GM19239 (cell line): Measurements from ENCODE around the gene RBM8A.

Experiments
- DNase-seq: peaks from one replicate; pipeline ENCODE4 v3.0.0; 2011; ENCODE audit warnings: low spot score; ENCODE audit not compliant: insufficient read length
- FAIRE-seq: peaks from 2 replicates; lab custom pipeline; 2011; peaks lifted over from hg19 to GRCh38; lab: Jason Lieb, UNC

Gene RBM8A

DNA sequence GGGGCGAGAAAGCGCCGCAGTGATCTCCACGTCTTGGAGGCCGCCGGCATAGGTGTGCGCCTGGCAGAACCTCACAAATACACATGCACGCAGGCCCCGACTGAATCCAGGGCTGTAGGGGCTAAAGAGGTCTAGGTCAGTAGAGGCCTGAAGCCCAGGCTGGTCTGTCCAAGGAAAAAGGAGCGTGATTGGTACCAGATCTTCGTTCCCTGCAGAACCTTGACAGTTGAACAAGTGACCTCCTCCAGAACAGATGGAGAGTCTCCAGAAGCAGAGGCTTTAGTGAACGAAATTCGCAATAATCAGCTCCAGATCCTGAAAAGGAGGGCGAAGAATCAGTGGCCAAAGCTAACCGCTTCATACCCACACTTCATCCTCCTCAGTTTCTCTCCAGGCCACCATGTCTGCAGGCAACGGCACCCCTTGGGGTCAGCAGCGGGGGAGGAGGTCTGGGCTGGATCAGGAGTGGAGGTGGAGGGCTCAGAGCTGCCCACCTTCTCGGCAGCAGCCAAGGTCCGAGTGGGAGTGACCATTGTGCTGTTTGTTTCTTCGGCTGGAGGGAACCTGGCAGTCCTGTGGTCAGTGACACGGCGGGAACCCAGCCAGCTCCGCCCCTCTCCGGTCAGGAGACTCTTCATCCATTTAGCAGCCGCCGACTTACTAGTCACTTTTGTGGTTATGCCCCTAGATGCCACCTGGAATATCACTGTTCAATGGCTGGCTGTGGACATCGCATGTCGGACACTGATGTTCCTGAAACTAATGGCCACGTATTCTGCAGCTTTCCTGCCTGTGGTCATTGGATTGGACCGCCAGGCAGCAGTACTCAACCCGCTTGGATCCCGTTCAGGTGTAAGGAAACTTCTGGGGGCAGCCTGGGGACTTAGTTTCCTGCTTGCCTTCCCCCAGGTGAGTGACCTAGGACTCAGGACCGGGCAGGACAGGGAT, 8.0 kb downstream of the RBM8A start:
- DNase-seq (no peak), FAIRE-seq (peak; percentile 57)

DNA sequence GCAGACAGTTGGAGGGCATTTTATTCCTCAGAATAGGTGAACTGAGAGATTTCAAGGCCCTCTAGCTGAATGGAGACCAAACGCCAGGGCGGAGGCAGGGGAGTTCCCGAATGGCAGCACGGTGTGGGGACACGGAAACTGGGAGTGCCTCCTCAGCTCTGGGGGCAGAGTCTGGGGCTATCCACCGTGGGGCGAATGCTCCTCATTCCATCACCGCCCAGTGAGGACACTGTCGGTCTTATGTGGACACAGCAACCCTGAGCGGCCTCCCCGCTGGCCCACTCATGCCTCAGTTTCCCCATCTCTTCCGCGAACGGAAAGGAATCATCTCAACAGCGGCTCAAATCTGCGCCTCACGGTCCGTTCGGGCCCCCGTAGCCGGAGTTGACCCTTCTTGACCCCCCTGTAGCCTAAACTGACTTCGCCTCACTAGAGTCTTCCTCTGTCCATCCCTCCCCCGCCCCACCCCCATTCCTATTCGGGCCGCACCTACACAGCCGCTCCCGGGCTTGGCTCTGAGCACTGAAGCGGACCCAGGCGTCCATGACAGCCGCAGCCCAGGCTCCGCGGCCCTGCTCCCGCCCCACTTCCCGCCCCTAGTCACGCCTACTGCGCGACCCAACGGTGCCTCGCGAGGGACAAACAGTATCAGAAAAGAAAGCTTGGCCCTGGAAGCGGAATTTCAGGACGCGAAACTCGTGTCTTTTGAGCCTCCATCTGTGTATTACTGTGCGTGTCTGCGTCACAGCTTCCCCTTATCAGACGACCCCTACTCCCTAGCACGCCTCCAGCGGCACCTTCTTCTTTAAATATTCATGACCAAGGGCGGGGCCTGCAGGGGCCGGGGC, 8.9 kb downstream of the RBM8A start, which contains the start of gene PEX11B:
Gene PEX11B, minus strand, starts transcription at position 574 of the 848 bp plus-strand sequence. Its CDS starts 29 bp downstream, at position 545.
- peak; percentile 86 for FAIRE-seq
- DNase-seq: peak; percentile 67

DNA sequence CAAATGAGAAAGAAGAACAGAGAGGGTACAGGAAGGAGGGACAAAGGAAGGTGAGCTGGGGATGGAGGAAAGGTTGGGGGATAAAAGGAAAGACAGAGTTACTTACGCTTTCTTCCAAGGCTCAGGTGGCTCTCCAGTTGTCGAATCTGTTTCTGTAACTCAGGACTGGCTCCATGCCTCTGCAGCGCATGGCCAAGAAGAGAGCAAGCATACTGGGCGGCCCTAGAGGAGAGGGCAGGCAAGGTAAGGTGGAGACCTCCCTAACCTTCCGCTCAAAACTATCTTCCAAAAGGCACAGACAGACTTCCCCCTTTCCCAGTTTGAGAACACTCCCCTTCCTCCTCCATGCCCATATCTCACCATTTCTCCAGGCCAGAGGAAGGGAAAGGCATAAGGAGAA, 9.7 kb downstream of the RBM8A start:
- no peak for DNase-seq
- FAIRE-seq: peak; percentile 8

DNA sequence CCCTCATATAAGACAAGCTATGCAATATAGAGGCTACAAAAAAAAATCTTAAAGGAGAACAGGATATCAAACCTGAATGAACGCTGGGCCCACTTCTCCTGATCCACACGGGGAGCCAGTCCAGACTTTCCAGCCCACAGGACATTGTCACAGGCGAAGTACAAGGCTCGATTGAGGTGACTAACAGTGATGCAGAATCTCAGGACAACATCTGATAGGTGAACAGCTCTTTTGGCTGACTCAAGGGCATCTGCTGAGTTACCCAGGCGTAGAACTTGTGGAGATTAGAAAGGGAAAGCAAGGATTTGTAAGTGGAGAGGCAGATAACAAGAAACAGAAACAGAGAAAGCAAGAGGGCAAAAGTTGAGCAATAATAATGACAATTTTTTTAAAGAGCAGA, 10.5 kb downstream of the RBM8A start:
- no peak for DNase-seq
- no peak for FAIRE-seq

DNA sequence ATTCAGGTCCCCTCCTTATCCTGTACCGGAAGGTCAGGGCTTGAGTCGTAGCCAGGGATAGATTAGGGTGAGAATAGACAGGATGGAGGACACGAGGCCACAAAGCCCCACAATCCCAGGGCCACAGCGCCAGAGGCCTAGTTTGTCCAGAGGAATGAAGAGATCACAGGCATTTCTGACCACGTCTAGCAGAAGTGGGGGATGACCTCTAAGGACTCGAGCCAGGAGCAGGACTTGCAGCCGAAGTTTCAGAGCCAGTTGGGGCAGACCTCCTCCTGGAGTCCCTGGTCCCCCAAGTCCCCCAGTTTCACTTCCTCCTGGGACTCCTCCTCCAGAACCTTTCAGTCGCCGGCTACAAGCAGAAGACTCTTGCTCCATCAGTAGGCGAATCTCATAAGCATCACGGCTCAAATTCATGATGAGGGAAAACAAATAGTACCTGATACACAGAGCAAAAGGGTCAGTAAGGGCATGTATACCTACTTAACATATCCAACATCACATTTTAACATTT, 15.1 kb downstream of the RBM8A start:
- DNase-seq (no peak), FAIRE-seq (no peak)

DNA sequence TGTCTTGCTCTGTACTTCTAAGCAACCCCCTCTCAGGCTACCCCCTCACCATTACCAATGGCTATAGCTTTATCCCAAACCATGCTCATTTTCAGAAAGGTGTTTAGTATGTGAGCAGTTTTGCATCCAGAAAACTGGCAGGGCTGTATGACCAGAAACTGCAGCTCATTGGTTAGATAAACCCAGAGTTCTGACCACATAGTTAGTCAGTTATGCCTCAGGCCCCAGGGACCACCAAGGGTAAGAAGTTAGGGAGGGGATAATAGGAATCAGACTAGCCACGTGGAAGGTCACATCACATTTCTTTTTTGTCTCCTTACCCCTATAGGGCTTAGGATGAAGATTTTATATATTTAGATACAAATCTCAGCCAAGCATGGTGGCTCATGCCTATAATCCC, 18.6 kb downstream of the RBM8A start:
- FAIRE-seq: no peak
- no peak for DNase-seq

DNA sequence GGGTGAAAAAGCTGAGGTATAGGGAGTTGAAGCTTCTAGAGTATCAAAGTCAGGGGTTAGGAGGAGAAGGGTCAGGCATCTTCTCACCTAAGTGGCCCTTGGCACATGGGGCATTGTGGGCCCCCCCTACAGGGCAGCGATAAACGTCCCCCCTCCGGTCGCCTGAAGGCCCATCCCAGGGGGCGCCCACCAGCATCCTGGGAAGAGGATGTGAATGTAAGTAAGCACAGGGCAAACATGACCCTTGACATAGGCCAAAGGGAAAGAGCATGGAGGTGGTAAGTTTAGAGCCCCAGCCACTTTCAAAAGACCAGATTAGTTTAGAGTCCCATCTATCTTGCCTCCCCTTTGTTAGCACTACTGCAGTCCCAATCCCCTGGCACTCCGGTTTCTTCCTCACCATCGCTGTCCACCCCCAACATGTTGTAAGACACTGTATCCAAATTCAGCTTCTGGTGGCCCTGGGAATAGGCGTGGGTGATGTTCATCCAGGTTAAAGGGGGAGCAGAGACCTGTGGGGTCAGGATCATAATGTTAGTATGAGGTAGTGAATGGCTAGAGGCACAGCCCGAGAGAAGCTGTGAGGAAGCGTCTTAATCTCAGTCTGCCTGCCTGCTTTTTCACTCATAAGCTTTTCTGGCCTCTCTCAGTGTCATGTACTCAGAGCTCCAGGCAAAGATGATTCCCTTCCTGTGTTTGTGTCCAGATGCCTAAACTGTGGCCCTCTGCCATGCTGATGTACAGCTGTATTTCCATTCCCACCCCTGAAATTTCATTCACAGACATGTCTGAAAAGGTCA, 20.1 kb downstream of the RBM8A start:
- DNase-seq (no peak), FAIRE-seq (no peak)

DNA sequence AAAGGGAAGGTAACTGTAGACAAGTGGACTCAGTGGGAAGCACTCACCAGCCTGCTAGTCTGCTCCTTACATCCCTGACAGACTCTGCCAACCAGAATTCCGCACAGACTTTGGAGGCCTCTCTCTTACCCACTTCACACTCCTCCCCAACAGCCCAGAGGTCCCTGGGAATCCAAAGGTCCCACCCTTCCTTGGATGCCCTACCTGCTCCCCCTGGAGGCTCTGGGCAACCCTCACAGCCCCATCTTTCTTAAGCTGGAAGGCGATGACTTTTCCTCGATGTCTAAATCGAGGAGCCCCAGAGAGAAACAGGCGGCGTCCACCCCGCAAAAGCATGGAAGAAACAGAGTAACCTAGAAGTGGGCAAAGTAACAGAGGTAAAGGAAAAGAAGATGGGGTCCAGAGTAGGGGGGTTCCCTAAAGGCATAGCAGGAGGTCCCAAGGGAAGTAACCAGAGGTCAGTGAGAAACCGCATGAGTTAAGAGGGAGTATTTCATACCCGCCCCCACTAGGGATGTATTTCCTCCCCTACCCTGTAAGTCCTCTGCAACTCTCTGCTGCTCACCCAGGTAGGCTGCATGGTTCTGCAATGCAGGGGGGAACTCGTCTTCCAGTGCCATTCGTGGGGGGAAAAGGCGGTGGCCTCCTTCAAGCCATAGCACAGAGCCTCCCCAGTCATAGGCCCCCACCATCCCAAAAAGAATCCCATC, 25.8 kb downstream of the RBM8A start:
- DNase-seq (no peak), FAIRE-seq (no peak)

DNA sequence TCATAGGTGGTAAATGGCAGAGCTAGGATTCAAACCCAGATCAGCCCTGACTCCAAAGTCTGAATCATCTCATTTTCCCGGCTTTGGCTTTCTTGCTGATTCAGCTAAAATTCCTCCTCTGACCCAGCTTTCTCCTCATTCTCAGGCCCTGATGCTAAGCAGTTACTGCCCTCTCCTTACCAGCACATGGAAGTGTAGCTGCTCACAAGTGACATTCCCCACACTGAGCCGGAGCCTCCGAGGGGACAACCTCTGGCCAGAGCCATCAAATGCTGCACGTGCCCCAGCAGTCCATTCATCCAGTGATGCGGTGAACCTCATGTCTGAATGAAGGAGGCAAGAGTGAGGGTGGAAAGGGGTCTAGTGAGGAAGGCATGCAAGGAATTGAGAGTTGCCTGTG, 28.5 kb downstream of the RBM8A start:
- DNase-seq (no peak), FAIRE-seq (no peak)

DNA sequence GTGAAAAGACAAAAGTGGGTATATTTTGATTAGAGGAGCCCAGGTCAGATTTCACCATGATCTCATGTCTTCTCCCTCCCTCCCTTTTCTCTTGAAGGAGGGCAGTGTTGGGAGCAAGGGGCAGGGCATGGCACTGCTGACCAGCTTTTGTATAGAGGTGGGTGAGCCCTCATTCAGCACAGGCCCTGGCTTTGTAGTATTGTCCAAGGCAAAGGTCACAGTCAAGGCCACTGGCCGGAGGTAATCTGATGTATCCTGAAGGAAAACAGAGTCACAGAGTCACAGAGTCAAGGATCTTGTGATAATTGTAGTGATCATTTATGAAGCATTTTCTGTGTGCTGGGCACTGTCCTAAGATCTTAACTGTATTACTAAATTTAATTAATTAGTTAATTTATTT, 29.3 kb downstream of the RBM8A start:
- FAIRE-seq (no peak), DNase-seq (no peak)

DNA sequence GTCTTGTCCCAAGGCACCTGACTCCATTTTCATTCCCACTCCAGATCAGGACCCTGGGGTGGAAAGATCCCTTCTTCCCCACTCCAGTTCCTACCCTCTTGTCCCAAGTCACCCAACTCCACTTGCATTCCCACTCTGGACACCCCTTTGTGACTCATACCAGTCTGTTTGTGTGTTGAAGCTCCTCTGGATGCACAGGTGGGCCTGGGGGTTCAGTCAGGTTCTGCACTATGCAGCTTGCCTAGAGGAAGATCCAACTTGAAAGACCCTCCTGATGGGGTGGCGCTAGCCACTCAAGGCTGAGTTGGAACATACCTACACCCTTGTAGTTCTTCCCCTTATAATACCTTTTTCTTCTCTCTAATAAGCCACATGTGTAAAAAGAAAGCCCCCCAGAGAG, 31.8 kb downstream of the RBM8A start:
- DNase-seq (no peak), FAIRE-seq (no peak)

DNA sequence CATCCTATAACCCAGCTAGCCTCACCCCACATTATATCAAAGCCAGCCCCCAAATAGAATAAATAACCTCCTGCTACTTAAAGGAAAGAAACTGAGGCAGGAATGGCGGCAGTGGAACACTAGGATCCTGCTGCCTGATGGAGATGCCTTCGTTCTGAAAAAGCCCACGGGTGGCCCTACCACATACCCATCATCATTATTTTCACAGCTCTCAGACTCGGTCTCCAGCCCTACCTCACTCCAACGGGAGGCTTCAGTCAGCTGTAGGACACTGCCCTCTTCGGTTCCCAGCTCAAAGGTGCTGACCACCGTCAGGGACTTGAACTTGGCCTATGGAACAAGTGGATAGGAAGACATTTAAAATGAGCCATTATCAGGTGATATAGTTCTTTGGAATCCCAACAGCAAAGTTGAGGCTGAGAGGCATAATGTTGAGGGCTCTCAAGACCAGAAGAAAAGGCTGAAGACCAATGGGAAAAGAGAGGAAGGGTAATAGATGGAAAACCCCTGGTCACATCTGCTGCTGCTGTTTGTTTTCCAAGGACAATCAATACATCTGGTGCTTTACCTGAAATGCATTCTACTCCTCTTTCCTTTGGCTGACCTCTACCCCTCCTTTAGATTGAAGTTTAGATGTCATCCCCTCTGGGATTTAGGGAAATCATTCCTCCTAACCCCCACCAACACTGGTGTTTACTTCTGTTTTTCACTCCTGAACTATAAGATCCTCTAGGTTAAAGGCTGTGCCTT, 33.8 kb downstream of the RBM8A start:
- FAIRE-seq: no peak
- DNase-seq: no peak

DNA sequence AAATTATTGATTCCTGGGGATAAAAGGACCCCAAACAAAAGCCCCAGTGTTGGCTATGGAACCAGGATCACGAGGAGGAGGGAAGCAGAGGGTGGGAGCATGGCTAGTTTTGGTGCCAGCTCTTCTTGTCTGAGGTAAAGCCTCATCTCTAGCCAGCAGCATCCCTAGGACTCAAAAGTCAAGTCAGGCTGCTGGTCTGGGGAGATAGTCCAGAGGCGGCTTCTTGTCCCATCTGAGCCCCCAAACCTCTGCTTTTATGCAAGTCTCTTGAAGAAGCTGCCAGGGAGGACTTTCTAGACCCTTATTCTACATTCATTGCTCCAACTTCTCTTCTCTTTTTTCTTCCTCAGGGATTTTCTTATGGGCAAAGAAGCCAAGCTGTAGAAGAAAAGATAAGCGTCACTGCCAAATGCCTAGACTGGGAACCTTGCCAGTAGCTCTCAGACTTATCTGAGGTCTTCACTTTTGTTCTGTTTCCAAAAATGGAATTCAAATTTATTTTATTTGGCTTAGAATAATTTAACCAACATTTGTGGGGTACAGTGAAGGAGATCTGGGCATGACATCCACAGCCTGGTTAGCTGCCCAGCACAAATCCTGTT, 34.7 kb downstream of the RBM8A start:
- DNase-seq (no peak), FAIRE-seq (no peak)

DNA sequence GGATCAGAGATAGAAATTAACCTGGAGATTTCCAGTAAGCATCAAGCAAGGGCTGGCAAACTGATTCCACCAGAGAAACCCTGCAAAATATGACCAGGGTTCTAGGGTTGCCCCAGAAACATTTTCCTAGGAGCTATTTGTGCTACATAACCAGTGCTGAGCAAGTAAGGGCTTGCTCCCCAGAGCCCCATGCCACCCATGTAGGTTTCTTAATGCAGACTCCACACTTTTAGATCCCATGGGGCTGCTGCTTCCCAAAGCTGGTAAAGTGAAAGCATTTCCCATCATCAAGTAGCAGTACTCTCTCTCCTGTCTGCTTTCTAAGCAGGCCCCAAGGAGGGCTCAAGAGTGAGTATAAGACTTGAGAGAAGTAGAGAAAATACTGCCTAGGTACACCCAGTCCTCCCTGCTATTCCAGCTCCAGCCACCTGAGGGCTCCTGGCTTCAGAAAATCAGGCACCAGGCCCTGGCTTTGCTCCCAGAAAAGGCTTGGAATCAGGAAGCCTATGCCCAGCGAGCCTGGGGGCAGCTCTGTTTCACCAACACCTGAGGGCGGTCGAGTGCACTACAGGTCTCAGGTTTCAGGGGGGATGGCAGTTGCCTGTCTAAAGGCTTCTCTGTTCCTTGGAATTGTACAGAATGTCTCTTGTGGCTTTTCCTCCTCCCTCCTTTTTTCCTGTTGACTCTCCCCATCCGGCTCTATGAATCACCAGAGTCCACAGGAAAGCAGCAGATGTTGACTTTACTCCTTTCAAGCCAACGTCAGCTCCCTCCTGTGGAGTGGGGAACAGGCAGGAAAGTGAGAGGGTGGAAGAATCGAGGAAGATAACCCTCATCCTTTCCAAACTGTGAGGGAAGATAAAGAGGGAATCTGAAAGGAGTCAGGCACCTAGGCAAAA, 35.4 kb downstream of the RBM8A start:
- FAIRE-seq (no peak), DNase-seq (peak; percentile 46)

DNA sequence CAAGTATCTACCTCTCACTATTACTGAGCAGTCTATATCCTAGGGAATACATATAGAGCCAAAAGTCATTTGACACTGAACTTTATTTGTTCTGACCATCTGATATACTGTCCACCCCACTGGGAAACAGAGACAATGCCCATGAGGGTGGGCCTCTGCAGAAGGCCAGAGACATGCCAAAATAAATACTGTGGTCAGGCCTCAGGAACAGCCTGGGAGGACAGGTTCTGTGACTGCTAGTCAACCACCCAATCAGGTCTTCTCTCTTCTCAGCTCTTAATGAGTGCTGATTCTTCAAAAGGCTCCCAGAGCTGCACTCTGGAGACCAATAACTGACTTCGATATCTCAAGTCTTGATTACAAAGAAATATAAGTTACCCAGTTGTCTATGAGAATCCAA, 36.1 kb downstream of the RBM8A start:
- FAIRE-seq (no peak), DNase-seq (no peak)

DNA sequence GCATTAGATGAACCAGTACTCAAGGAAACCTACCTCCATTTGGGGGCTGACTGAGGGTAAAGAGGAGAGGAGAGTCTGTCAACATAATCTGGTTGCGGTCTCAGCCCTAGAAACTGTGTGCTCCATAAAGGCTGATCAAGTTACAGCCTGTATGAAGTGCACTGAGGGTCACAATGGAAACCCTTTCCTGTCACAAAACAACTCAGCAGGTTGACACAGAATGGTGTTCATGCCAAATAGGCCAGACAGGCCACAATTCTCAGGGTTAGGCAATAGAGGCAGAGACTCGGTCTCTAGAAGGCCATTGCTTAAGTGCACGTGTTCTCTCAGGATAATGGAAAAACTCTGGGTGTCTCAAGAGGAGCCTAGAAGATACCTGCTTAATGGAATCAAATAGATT, 37.6 kb downstream of the RBM8A start:
- no peak for DNase-seq
- no peak for FAIRE-seq

DNA sequence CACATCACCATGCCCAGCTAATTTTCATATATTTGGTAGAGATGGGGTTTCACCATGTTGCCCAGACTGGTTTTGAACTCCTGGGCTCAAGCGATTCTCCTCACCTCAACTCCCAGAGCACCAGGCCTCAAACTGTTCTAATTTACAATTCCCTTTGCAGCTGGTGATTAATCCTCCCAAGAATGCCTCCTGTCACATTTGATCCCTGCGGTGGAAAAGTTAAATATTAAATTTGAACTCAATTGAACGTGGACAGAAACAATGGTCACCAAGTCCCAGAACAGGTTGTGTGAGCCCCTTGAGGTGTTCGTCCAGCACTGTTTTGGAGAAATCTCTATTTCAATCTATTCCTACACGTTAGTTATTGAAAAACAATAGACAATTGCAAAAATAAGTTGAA, 39.7 kb downstream of the RBM8A start:
- FAIRE-seq (no peak), DNase-seq (no peak)
